Chondrocyte (in vitro differentiated cells): ENCODE data around the gene AFTPH. TPM values are rescaled to one million over a fixed set of nuclear protein-coding genes. Genes with fewer than 3 reads are reported as not detected.

Source experiments
- DNase-seq: peaks from one replicate; pipeline ENCODE4 v3.0.0; 2021; ENCODE audit warnings: mixed read lengths, low spot score
- H3K27ac Mint-ChIP-seq: one replicate; pipeline ENCODE4 v1.8.0; 2021; ENCODE audit warnings: mild to moderate bottlenecking, moderate library complexity, mixed read lengths; ENCODE audit not compliant: unreplicated experiment
- H3K27me3 Mint-ChIP-seq: 2 replicates; pipeline ENCODE4 v1.8.0; 2021; ENCODE audit warnings: low read depth, mixed read lengths
- H3K36me3 Mint-ChIP-seq: 2 replicates; pipeline ENCODE4 v1.8.0; 2021; ENCODE audit warnings: low read depth, mixed read lengths
- H3K4me1 Mint-ChIP-seq: 2 replicates; pipeline ENCODE4 v1.8.0; 2021; ENCODE audit warnings: low read depth, mild to moderate bottlenecking, mixed read lengths
- H3K4me3 Mint-ChIP-seq: one replicate; pipeline ENCODE4 v1.8.0; 2021; ENCODE audit warnings: mild to moderate bottlenecking, moderate library complexity, mixed read lengths; ENCODE audit not compliant: unreplicated experiment
- H3K9me3 Mint-ChIP-seq: 2 replicates; pipeline ENCODE4 v1.8.0; 2021; ENCODE audit warnings: low read depth, mixed read lengths
- total RNA-seq: library from RNA; stranded (reverse); gene quantifications from 3 replicates; pipeline ENCODE4 v1.2.1, GENCODE V29; 2021
- TF ChIP-seq, protein P1 (sequence below): fragments of 200-600 bp; sonication (generic); IDR thresholded peaks from 2 replicates; pipeline ENCODE4 v1.5.0; 2021; ENCODE audit warnings: antibody characterized with exemption, mild to moderate bottlenecking, moderate library complexity

AFTPH gene
- total RNA-seq, 1 donor from 2014 or later = 17.3 TPM

DNA sequence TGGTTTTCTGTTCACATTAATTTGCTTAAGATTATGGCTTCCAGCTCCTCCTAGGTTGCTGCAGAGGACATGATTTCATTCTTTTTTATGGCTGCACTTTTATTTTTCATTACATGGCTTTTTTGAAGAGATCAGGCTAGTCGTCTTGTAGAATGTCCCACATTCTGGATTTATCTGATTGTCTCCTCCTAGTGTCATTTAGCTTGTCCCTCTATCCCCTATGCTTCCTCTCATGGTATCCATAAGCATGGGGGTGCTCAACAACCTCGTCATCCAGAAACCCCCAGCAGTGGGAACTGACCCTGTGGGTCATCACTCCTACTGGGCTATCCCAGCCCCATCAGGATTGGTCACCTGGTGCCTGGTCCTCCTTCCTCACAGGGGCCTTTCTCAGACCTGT, 80.0 kb downstream of the AFTPH start:
- no peaks in the 10 kb centered on the region for H3K36me3 Mint-ChIP-seq
- no peak for DNase-seq
- H3K27ac Mint-ChIP-seq = no peak overlapping the region
- TF ChIP-seq, protein P1, sequence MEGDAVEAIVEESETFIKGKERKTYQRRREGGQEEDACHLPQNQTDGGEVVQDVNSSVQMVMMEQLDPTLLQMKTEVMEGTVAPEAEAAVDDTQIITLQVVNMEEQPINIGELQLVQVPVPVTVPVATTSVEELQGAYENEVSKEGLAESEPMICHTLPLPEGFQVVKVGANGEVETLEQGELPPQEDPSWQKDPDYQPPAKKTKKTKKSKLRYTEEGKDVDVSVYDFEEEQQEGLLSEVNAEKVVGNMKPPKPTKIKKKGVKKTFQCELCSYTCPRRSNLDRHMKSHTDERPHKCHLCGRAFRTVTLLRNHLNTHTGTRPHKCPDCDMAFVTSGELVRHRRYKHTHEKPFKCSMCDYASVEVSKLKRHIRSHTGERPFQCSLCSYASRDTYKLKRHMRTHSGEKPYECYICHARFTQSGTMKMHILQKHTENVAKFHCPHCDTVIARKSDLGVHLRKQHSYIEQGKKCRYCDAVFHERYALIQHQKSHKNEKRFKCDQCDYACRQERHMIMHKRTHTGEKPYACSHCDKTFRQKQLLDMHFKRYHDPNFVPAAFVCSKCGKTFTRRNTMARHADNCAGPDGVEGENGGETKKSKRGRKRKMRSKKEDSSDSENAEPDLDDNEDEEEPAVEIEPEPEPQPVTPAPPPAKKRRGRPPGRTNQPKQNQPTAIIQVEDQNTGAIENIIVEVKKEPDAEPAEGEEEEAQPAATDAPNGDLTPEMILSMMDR = no peak
- H3K27me3 Mint-ChIP-seq = no peaks in the 10 kb centered on the region
- peaks cover 15% of the 10 kb centered on the region for H3K4me1 Mint-ChIP-seq
- no peak overlapping the region for H3K4me3 Mint-ChIP-seq
- H3K9me3 Mint-ChIP-seq = peaks cover 11% of the 10 kb centered on the region

DNA sequence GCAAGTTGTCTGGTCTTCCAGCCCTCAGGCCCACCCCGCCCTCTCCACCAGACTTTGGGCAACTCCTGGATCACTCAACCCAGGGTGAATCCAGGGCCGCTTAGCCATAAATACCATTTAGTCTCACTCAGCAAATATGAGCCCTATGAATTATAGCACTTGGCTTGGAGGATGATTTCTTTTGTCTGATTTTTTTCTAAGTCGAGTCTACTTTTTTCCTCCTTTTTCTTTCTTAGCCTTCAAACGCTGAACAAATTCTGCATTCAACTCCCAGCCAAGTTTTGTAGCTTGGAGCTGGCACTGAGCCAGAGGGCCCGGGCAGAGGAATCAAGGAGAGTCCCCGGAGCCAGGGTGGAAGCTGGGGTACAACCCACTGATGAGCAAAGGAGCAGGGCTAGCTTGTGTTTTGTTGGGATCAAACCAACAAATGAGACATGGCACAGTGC, 80.9 kb downstream of the AFTPH start:
- peaks cover 13% of the 10 kb centered on the region for H3K4me1 Mint-ChIP-seq
- no peaks in the 10 kb centered on the region for H3K36me3 Mint-ChIP-seq
- H3K27ac Mint-ChIP-seq = no peak overlapping the region
- TF ChIP-seq, protein P1 = no peak
- DNase-seq = no peak
- H3K4me3 Mint-ChIP-seq = no peak overlapping the region
- no peaks in the 10 kb centered on the region for H3K27me3 Mint-ChIP-seq
- H3K9me3 Mint-ChIP-seq = peaks cover 11% of the 10 kb centered on the region

DNA sequence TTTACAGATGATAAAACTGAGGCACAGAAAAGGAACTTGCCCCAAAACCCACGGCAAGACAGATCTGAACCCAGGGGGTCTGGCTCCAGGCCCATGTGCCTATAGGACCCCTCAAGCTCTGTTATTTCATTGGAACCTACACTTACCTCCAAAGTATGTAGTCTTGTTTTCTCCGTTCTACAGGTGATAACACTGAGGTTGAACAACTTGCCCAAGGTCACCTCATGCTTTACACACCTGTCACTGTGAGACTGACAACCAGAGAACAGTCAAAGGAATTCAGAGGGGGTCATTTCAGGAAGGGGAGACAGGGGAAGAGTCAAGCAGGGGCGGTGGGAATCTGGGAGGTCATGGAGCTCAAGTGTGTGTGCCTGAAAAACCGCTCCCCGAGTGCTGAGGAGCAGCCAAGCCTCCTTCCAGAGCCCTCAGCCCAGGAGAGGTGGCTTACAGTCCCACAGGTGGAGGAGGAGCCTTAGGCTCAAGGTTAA, 81.9 kb downstream of the AFTPH start:
- TF ChIP-seq, protein P1 = no peak

DNA sequence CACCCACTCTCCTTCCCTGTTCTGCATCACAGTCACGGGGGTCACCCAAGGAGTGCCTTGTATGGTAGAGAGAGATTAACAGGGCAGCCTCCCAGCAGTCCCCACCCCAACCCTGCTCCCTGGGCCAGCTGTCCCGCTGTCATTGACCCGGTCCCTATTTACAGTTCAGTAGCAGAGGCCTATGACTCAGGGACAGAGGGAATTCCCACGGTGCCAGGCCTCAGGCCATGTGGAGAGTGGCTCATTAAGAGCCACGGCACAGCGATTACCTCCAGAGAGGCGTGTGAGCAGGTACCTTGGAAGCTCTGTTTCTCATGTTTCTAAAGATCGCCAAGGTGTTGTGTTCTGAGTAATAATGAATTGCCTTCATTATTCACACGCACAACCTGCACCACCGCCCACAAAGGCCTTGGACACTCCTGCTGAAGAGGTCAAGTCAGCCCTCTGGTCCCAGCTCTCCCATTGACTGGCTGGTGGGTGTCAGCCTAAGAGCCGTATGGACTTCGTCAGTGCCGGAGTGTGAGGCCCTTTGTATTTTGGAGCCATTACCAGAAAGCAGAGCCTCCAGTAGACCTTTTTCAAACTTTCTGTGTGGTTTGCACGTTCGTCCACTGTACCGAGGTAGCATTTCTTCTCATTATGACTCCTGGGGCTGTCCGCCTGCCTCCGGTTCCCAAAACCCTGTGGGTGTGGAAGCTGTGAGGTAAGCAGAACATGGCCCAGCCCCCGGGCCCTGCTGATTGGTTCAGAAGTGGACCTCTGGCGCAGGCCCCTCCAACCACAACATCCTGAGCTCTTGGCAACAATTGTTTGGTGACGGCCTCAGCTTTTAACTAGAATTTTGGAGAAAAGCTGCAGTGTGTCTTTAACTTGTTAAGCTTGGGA, 82.6 kb downstream of the AFTPH start:
- TF ChIP-seq, protein P1 = no peak
- DNase-seq = peak; percentile 87
- Mint-ChIP-seq H3K27me3 (no peaks in the 10 kb centered on the region), H3K36me3 (no peaks in the 10 kb centered on the region), H3K9me3 (peaks cover 11% of the 10 kb centered on the region), H3K27ac (no peak overlapping the region), H3K4me1 (peaks cover 13% of the 10 kb centered on the region), H3K4me3 (no peak overlapping the region)

More for the DNA sequence above, 81.9 kb downstream of the AFTPH start:
- Mint-ChIP-seq H3K27me3 (no peaks in the 10 kb centered on the region), H3K36me3 (no peaks in the 10 kb centered on the region), H3K9me3 (peaks cover 11% of the 10 kb centered on the region), H3K4me1 (peaks cover 13% of the 10 kb centered on the region), H3K27ac (no peak overlapping the region), H3K4me3 (no peak overlapping the region)
- no peak for DNase-seq

DNA sequence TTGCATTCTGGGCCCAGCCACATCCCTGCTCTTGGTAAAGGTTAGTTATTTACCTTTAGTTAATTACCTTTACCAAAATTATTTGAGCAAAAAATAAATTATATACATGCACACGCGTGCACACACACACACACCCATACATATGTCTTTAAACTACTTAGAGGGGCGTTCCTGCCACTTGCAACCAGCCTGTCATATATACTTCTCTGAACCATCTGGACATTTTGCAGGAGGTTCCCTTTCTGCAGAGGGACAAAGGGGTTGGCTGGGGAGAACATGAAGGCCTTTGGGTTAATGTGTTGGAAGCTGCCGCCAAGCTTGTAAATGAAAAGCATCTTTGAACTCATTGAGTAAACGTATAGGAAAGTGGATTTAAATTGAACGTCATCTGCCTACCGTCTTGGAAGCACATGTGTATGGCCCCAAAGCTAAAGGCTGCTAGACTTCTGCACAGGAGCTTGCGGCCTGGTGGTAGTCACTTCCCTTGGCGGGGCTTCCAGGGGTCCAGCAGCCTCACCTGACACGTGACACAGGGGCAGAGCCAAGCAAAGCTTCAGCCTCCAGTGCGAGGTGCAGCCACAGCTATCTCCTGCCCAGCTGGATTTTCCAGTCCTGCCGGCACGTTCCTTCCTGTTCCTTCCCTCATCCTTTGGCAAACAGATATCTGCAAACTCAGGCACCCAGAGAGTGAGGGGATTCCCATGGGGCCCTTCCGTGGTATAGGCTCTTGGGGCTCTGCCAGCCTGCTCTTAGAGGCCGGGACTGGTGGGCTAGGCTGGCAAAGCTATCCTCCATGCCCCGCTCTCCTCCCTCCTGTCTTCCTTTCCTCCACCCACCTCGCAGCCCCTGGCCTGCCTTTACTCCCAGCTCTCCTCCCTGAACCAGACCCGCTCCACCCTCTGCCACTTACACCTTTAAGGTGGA, 83.5 kb downstream of the AFTPH start:
- H3K36me3 Mint-ChIP-seq = no peaks in the 10 kb centered on the region
- H3K9me3 Mint-ChIP-seq = peaks cover 11% of the 10 kb centered on the region
- no peak for DNase-seq
- TF ChIP-seq, protein P1 = no peak
- H3K27me3 Mint-ChIP-seq = no peaks in the 10 kb centered on the region
- H3K4me1 Mint-ChIP-seq = peaks cover 14% of the 10 kb centered on the region
- H3K27ac Mint-ChIP-seq = no peak overlapping the region
- H3K4me3 Mint-ChIP-seq = no peak overlapping the region
